ENCODE data around the gene LAMTOR2.

LAMTOR2 gene

GRCh38 chr1:156076609-156077429 is 22.2 kb downstream of the LAMTOR2 start:
- no peak for DNase-seq

GRCh38 chr1:156077430-156077760 is 22.8 kb downstream of the LAMTOR2 start:
- DNase-seq, result no peak

- no peak for DNase-seq
Observed at GRCh38 chr1:156078728-156079127, 24.1 kb downstream of the LAMTOR2 start.

- DNase-seq, result no peak
Observed at GRCh38 chr1:156079762-156080161, 25.2 kb downstream of the LAMTOR2 start.

- no peak for DNase-seq
Observed at GRCh38 chr1:156080241-156080862, 25.8 kb downstream of the LAMTOR2 start.

- no peak for DNase-seq
Observed at GRCh38 chr1:156080863-156081179, 26.2 kb downstream of the LAMTOR2 start.

GRCh38 chr1:156081180-156081916 is 26.8 kb downstream of the LAMTOR2 start:
- DNase-seq, result no peak

GRCh38 chr1:156081917-156082308 is 27.3 kb downstream of the LAMTOR2 start:
- no peak for DNase-seq

GRCh38 chr1:156082309-156083091 is 27.9 kb downstream of the LAMTOR2 start, which contains the start of gene MEX3A:
MEX3A (minus strand) TSS chr1:156082465; CDS start chr1:156081998, 467 bp downstream.
- no peak for DNase-seq

- DNase-seq, result no peak
Observed at GRCh38 chr1:156083800-156084790, 29.5 kb downstream of the LAMTOR2 start.

GRCh38 chr1:156086256-156086662 is 31.7 kb downstream of the LAMTOR2 start:
- DNase-seq, result no peak

- peak; percentile 20 for DNase-seq
Observed at GRCh38 chr1:156089704-156090103, 35.1 kb downstream of the LAMTOR2 start.

GRCh38 chr1:156090138-156090839 is 35.7 kb downstream of the LAMTOR2 start:
- no peak for DNase-seq

- DNase-seq, result no peak
Observed at GRCh38 chr1:156090840-156091188, 36.2 kb downstream of the LAMTOR2 start.

GRCh38 chr1:156091610-156092009 is 37.0 kb downstream of the LAMTOR2 start:
- DNase-seq, result no peak

GRCh38 chr1:156095906-156096508 is 41.4 kb downstream of the LAMTOR2 start:
- DNase-seq, result no peak

GRCh38 chr1:156096640-156097391 is 42.2 kb downstream of the LAMTOR2 start:
- DNase-seq, result peak; percentile 32

GRCh38 chr1:156097499-156098178 is 43.1 kb downstream of the LAMTOR2 start:
- no peak for DNase-seq

GRCh38 chr1:156098784-156099183 is 44.2 kb downstream of the LAMTOR2 start:
- DNase-seq, result no peak
